OCI-LY1 (cell line): ENCODE data around the gene PHF23.

Source experiments
- H2AFZ ChIP-seq: fragments of 200-600 bp; sonication (generic), shearing (Covaris generic); 2 replicates; pipeline ENCODE4 v1.6.0; 2014; ENCODE audit warnings: antibody characterized with exemption, mild to moderate bottlenecking, low read length
- H3F3A ChIP-seq: fragments of 200-600 bp; sonication (generic), shearing (Covaris generic); 2 replicates; pipeline ENCODE4 v1.6.0; 2014; ENCODE audit warnings: mild to moderate bottlenecking, antibody characterized with exemption, low read length, moderate library complexity; ENCODE audit not compliant: insufficient read depth
- H3K27ac ChIP-seq: fragments of 200-600 bp; sonication (generic); 2 replicates; pipeline ENCODE4 v1.5.1; 2014; ENCODE audit warnings: low read length, mixed run types, mild to moderate bottlenecking, low read depth; ENCODE audit not compliant: poor library complexity, severe bottlenecking
- H3K27me3 ChIP-seq: fragments of 200-600 bp; sonication (generic); 2 replicates; pipeline ENCODE4 v1.6.0; 2014; ENCODE audit warnings: antibody characterized with exemption, mild to moderate bottlenecking, low read length, moderate library complexity; ENCODE audit not compliant: insufficient read depth
- H3K36me3 ChIP-seq: fragments of 200-600 bp; sonication (generic); 2 replicates; pipeline ENCODE4 v1.6.1; 2014; ENCODE audit warnings: mild to moderate bottlenecking, antibody characterized with exemption, low read length, moderate library complexity, mixed read lengths; ENCODE audit not compliant: insufficient read depth
- H3K4me1 ChIP-seq: fragments of 200-600 bp; sonication (generic); 2 replicates; pipeline ENCODE4 v1.5.1; 2014; ENCODE audit warnings: mild to moderate bottlenecking, low read length, moderate library complexity; ENCODE audit not compliant: insufficient read depth, severe bottlenecking
- H3K4me2 ChIP-seq: fragments of 200-600 bp; sonication (generic), shearing (Covaris generic); 2 replicates; pipeline ENCODE4 v1.6.1; 2014; ENCODE audit warnings: low read length
- H3K4me3 ChIP-seq: fragments of 200-600 bp; sonication (generic); 2 replicates; pipeline ENCODE4 v1.5.1; 2014; ENCODE audit warnings: low read length, low read depth, mild to moderate bottlenecking, mixed read lengths; ENCODE audit not compliant: poor library complexity, severe bottlenecking
- H3K79me2 ChIP-seq: fragments of 200-600 bp; shearing (Covaris generic); 2 replicates; pipeline ENCODE4 v1.6.1; 2016; ENCODE audit warnings: mixed run types, low read length, mixed read lengths; ENCODE audit not compliant: insufficient read depth
- H3K9ac ChIP-seq: fragments of 200-600 bp; sonication (generic), shearing (Covaris generic); 2 replicates; pipeline ENCODE4 v1.6.1; 2014; ENCODE audit warnings: mild to moderate bottlenecking, low read length, mixed read lengths
- H3K9me2 ChIP-seq: fragments of 200-600 bp; sonication (generic), shearing (Covaris generic); 2 replicates; pipeline ENCODE4 v1.6.1; 2014; ENCODE audit warnings: low read depth, mild to moderate bottlenecking, low read length, mixed read lengths
- H3K9me3 ChIP-seq: fragments of 200-600 bp; shearing (Covaris generic); 2 replicates; pipeline ENCODE4 v1.6.1; 2014; ENCODE audit warnings: low read length, mixed read lengths
- H4K20me1 ChIP-seq: fragments of 200-600 bp; sonication (generic), shearing (Covaris generic); 2 replicates; pipeline ENCODE4 v1.6.0; 2016; ENCODE audit warnings: mild to moderate bottlenecking, low read length; ENCODE audit not compliant: insufficient read depth
- EZH2 ChIP-seq: fragments of 200-600 bp; sonication (generic), shearing (Covaris generic); IDR thresholded peaks from 2 replicates; pipeline ENCODE4 v1.8.0; 2017; ENCODE audit warnings: borderline replicate concordance, mixed run types, mild to moderate bottlenecking, antibody characterized with exemption, low read length, moderate library complexity, mixed read lengths
- TF ChIP-seq, protein P1 (sequence below): fragments of 200-600 bp; sonication (generic), shearing (Covaris generic); IDR thresholded peaks from 2 replicates; pipeline ENCODE4 v1.5.1; 2017; ENCODE audit warnings: mild to moderate bottlenecking, antibody characterized with exemption, low read length, moderate library complexity, mixed read lengths

The PHF23 gene

GRCh38 chr17:7224661-7225111 is 14.6 kb downstream of the PHF23 start:
- no peaks in the 10 kb centered on the region for H4K20me1 ChIP-seq
- TF ChIP-seq, protein P1, sequence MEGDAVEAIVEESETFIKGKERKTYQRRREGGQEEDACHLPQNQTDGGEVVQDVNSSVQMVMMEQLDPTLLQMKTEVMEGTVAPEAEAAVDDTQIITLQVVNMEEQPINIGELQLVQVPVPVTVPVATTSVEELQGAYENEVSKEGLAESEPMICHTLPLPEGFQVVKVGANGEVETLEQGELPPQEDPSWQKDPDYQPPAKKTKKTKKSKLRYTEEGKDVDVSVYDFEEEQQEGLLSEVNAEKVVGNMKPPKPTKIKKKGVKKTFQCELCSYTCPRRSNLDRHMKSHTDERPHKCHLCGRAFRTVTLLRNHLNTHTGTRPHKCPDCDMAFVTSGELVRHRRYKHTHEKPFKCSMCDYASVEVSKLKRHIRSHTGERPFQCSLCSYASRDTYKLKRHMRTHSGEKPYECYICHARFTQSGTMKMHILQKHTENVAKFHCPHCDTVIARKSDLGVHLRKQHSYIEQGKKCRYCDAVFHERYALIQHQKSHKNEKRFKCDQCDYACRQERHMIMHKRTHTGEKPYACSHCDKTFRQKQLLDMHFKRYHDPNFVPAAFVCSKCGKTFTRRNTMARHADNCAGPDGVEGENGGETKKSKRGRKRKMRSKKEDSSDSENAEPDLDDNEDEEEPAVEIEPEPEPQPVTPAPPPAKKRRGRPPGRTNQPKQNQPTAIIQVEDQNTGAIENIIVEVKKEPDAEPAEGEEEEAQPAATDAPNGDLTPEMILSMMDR: no peak
- TF ChIP-seq EZH2: no peak
- H3K4me3 ChIP-seq: no peak overlapping the region
- H3K36me3 ChIP-seq: peaks cover 83% of the 10 kb centered on the region
- H3K79me2 ChIP-seq: no peaks in the 10 kb centered on the region
- no peaks in the 10 kb centered on the region for H3K9me3 ChIP-seq
- no peak overlapping the region for H3K9ac ChIP-seq
- no peaks in the 10 kb centered on the region for H3K27me3 ChIP-seq
- H3K4me1 ChIP-seq: peaks cover 7% of the 10 kb centered on the region
- H3K4me2 ChIP-seq: no peak overlapping the region
- H3F3A ChIP-seq: no peaks in the 10 kb centered on the region; the same call in 1 of the 2 replicates
- no peak overlapping the region for H2AFZ ChIP-seq
- H3K27ac ChIP-seq: no peak overlapping the region
- H3K9me2 ChIP-seq: no peaks in the 10 kb centered on the region

DNA sequence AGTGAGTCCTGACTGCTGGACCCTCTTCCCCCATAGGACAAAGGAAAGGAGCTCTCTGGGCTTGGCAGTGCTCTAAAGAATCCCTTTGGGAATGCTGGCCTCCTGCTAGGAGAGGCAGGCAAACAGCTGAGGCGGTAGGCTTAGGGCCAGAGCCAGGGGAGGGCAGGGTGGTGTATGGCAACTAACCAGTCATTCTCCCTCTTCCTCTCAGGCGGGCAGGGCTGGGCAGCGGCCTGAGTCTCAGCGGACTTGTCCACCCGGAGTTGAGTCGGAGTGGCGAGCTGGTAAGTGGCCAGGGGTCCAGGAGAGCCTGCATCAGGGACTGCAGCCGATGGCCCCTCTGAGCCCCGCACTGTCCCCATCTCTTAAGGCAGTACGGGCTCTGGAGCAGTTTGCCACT is 15.1 kb downstream of the PHF23 start:
- Histone ChIP-seq H3K9ac (no peak overlapping the region), H3K4me2 (no peak overlapping the region), H3F3A (no peaks in the 10 kb centered on the region; the same call in 1 of the 2 replicates), H4K20me1 (no peaks in the 10 kb centered on the region), H2AFZ (no peak overlapping the region), H3K27me3 (no peaks in the 10 kb centered on the region), H3K9me2 (no peaks in the 10 kb centered on the region), H3K36me3 (peaks cover 77% of the 10 kb centered on the region), H3K4me3 (no peak overlapping the region), H3K27ac (no peak overlapping the region), H3K4me1 (peaks cover 12% of the 10 kb centered on the region), H3K79me2 (no peaks in the 10 kb centered on the region), H3K9me3 (no peaks in the 10 kb centered on the region)
- TF ChIP-seq, protein P1: no peak
- TF ChIP-seq EZH2: no peak

- H3K27ac ChIP-seq: no peak overlapping the region
- H3K79me2 ChIP-seq: no peaks in the 10 kb centered on the region
- peaks cover 16% of the 10 kb centered on the region for H3K4me1 ChIP-seq
- H3K9ac ChIP-seq: no peak overlapping the region
- no peak overlapping the region for H2AFZ ChIP-seq
- H3F3A ChIP-seq: no peaks in the 10 kb centered on the region; the same call in 1 of the 2 replicates
- no peak overlapping the region for H3K4me3 ChIP-seq
- no peaks in the 10 kb centered on the region for H3K9me2 ChIP-seq
- TF ChIP-seq, protein P1: no peak
- no peak for TF ChIP-seq EZH2
- no peaks in the 10 kb centered on the region for H3K9me3 ChIP-seq
- H4K20me1 ChIP-seq: no peaks in the 10 kb centered on the region
- peaks cover 70% of the 10 kb centered on the region for H3K36me3 ChIP-seq
- H3K4me2 ChIP-seq: no peak overlapping the region
- no peaks in the 10 kb centered on the region for H3K27me3 ChIP-seq
Observed at GRCh38 chr17:7223375-7223774, 15.9 kb downstream of the PHF23 start.
